Activated CD8-positive, alpha-beta T cell treated with anti-CD3 and anti-CD28 coated beads for 36 hours (primary cell): ENCODE data around the gene ANKRD13B. TPM values are rescaled to one million over a fixed set of nuclear protein-coding genes. Genes with fewer than 3 reads are reported as not detected.

ENCODE experiments used
- ATAC-seq: fragments of 200-7000 bp; cut with Tn5 transposase; one replicate; pipeline ENCODE4 v1.10.0; 2021; ENCODE audit warnings: mild to moderate bottlenecking, moderate library complexity
- CTCF ChIA-PET: fragments of 350-600 bp; sonication (Branson Sonifier 250); formaldehyde crosslinking; loops from one replicate; lab custom pipeline; 2021; ENCODE audit warnings: antibody characterized with exemption; lab: Charles Lee
- POLR2A ChIA-PET: fragments of 350-600 bp; sonication (Branson Sonifier 250); formaldehyde crosslinking; loops from one replicate; lab custom pipeline; 2021; ENCODE audit warnings: antibody characterized with exemption; lab: Charles Lee
- DNase-seq: peaks from one replicate; pipeline ENCODE4 v3.0.0-alpha.2; 2020
- H3K27ac Mint-ChIP-seq: one replicate; pipeline ENCODE4 v1.8.0; 2021; ENCODE audit warnings: mild to moderate bottlenecking, mixed read lengths
- H3K27me3 Mint-ChIP-seq: one replicate; pipeline ENCODE4 v1.8.0; 2021; ENCODE audit warnings: mixed read lengths
- H3K36me3 Mint-ChIP-seq: one replicate; pipeline ENCODE4 v1.8.0; 2021; ENCODE audit warnings: low read depth, mixed read lengths
- H3K4me1 Mint-ChIP-seq: one replicate; pipeline ENCODE4 v1.8.0; 2021; ENCODE audit warnings: low read depth, mixed read lengths
- H3K4me3 Mint-ChIP-seq: one replicate; pipeline ENCODE4 v1.8.0; 2021; ENCODE audit warnings: mild to moderate bottlenecking, moderate library complexity, mixed read lengths
- H3K9me3 Mint-ChIP-seq: one replicate; pipeline ENCODE4 v1.8.0; 2021; ENCODE audit warnings: mixed read lengths
- CTCF ChIP-seq: fragments of 200-600 bp; IDR thresholded peaks from one replicate; pipeline ENCODE4 v1.8.0; 2022; ENCODE audit warnings: antibody characterized with exemption, mild to moderate bottlenecking
- intact Hi-C: fragments of 100-400 bp; cut with micrococcal nuclease; formaldehyde crosslinking; loops from one replicate; pipeline ENCODE4 v1.10.0; 2022
- total RNA-seq, 2 experiments: library from RNA; stranded (reverse); gene quantifications; one replicate each; pipeline ENCODE4 v1.2.3, GENCODE V29; 2021

Gene ANKRD13B
- 10 to 100 TPM; 22.8 to 22.9 TPM for total RNA-seq

GRCh38 chr17:29592850-29593551 lies at the start of gene ANKRD13B:
ANKRD13B (plus strand) TSS chr17:29593132; CDS start chr17:29593622, 490 bp downstream.
- ChIA-PET CTCF (interaction anchor here (0.8 to 5.1 kb wide), 12 partner anchors 9 to 338 kb away, joined by 3 to 124 read pairs (median 6); partner anchors contain the start of genes ABHD15, SSH2 and TP53I13), POLR2A (interaction anchor here (0.7 to 3.0 kb wide), 5 partner anchors 12 to 26 kb away, joined by 3 to 32 read pairs (median 4); partner anchors contain the start of gene ABHD15)
- H3K9me3 Mint-ChIP-seq, result no peaks in the 10 kb centered on the region
- DNase-seq, result peak; percentile 72
- H3K27me3 Mint-ChIP-seq, result no peaks in the 10 kb centered on the region
- intact Hi-C loops, result no loop called here
- no peak for ATAC-seq
- peaks cover 41% of the 10 kb centered on the region for H3K4me1 Mint-ChIP-seq
- H3K27ac Mint-ChIP-seq, result no peak within 1 kb of the TSS
- no peaks in the 10 kb centered on the region for H3K36me3 Mint-ChIP-seq
- TF ChIP-seq CTCF, result no peak
- H3K4me3 Mint-ChIP-seq, result peak within 1 kb of the TSS; percentile 84

- TF ChIP-seq CTCF, result no peak
- Mint-ChIP-seq H3K4me1 (peaks cover 9% of the 10 kb centered on the region), H3K36me3 (peaks cover 15% of the 10 kb centered on the region), H3K27ac (no peak overlapping the region), H3K4me3 (no peak overlapping the region), H3K9me3 (no peaks in the 10 kb centered on the region), H3K27me3 (no peaks in the 10 kb centered on the region)
- no peak for ATAC-seq
- intact Hi-C loops, result no loop called here
- POLR2A ChIA-PET, result interaction anchor here (0.6 to 1.1 kb wide), 2 partner anchors 21 to 1173 kb away, joined by 3 to 4 read pairs; no protein-coding TSS in a partner anchor
- DNase-seq, result no peak
- CTCF ChIA-PET, result interaction anchor here (2.0 to 5.5 kb wide), 2 partner anchors 10 to 174 kb away, joined by 4 to 18 read pairs; no protein-coding TSS in a partner anchor
Observed at GRCh38 chr17:29544066-29544465, 48.9 kb upstream of the ANKRD13B start.

GRCh38 chr17:29546085-29546484 lies 46.8 kb upstream of the ANKRD13B start:
- ChIA-PET POLR2A (no interaction called here), CTCF (interaction anchor here (1.0 to 5.5 kb wide), 3 partner anchors 12 to 176 kb away, joined by 3 to 18 read pairs (median 4); no protein-coding TSS in a partner anchor)
- TF ChIP-seq CTCF, result no peak
- Mint-ChIP-seq H3K36me3 (peaks cover 14% of the 10 kb centered on the region), H3K4me3 (no peak overlapping the region), H3K4me1 (peaks cover 17% of the 10 kb centered on the region), H3K27me3 (no peaks in the 10 kb centered on the region), H3K9me3 (no peaks in the 10 kb centered on the region), H3K27ac (no peak overlapping the region)
- ATAC-seq (no peak), DNase-seq (no peak)
- intact Hi-C loops, result no loop called here

GRCh38 chr17:29546830-29547229 lies 46.1 kb upstream of the ANKRD13B start:
- ATAC-seq (no peak), DNase-seq (no peak)
- H3K36me3 Mint-ChIP-seq, result peaks cover 14% of the 10 kb centered on the region
- H3K27ac Mint-ChIP-seq, result peak overlapping the region; percentile 46
- intact Hi-C loops, result no loop called here
- H3K27me3 Mint-ChIP-seq, result no peaks in the 10 kb centered on the region
- ChIA-PET CTCF (interaction anchor here (5.5 kb wide), 1 partner anchor 177 kb away, joined by 18 read pairs; no protein-coding TSS in a partner anchor), POLR2A (no interaction called here)
- H3K4me1 Mint-ChIP-seq, result peaks cover 17% of the 10 kb centered on the region
- TF ChIP-seq CTCF, result no peak
- H3K9me3 Mint-ChIP-seq, result no peaks in the 10 kb centered on the region
- no peak overlapping the region for H3K4me3 Mint-ChIP-seq
